Breast epithelium (tissue), 3 donors: ENCODE measurements around the gene GRK5.

ENCODE experiments used
- POLR2AphosphoS5 ChIP-seq, 3 donors: sonication (generic); formaldehyde crosslinking; IDR thresholded peaks; one replicate each; pipeline ENCODE4 v1.6.1; 2017; ENCODE audit warnings: antibody characterized with exemption in 3 of 3
- TF ChIP-seq, protein P1 (sequence below), 3 donors: fragments of 450-650 bp; IDR thresholded peaks; one replicate each; pipeline ENCODE4 v1.5.1; 2016 to 2017; ENCODE audit warnings: antibody characterized with exemption in 3 of 3, mild to moderate bottlenecking in 3 of 3, moderate library complexity in 3 of 3

DNA sequence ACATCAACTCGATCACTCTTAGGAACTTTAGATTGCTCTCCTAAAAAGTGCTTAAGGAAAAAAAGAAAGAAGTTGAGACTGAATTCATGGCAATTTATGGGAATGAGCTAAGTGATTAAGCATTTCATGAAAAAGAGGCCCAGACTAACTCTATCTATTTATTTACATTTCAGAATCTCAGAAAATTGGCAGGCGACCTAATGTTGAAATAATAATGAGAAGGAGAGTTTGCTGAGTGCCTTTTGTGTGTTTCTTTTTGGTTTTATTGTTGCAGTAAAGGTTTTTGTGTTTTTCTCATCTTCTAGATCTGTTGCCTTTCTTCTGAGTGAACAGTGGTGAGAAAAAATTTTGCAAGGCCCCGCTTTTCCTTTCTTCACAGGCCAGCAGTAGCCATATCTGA lies 3.8 kb downstream of the GRK5 start:
- no peak for TF ChIP-seq POLR2AphosphoS5 (IDR thresholded peaks at IDR 0.05)
- TF ChIP-seq, protein P1, sequence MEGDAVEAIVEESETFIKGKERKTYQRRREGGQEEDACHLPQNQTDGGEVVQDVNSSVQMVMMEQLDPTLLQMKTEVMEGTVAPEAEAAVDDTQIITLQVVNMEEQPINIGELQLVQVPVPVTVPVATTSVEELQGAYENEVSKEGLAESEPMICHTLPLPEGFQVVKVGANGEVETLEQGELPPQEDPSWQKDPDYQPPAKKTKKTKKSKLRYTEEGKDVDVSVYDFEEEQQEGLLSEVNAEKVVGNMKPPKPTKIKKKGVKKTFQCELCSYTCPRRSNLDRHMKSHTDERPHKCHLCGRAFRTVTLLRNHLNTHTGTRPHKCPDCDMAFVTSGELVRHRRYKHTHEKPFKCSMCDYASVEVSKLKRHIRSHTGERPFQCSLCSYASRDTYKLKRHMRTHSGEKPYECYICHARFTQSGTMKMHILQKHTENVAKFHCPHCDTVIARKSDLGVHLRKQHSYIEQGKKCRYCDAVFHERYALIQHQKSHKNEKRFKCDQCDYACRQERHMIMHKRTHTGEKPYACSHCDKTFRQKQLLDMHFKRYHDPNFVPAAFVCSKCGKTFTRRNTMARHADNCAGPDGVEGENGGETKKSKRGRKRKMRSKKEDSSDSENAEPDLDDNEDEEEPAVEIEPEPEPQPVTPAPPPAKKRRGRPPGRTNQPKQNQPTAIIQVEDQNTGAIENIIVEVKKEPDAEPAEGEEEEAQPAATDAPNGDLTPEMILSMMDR (IDR thresholded peaks at IDR 0.05), result no peak
